Large intestine (tissue), 3 donors: ENCODE data around the gene ANKMY1. TPM values are rescaled to one million over a fixed set of nuclear protein-coding genes. Genes with fewer than 3 reads are reported as not detected.
A peak's percentile ranks its signal among the peaks of the same experiment; 100 is the strongest.

Source experiments
- DNase-seq, 2 donors: peaks; one replicate each; pipeline versions ENCODE4 v3.0.0 to v3.0.0-alpha.2; 2013
- H3K27ac ChIP-seq: one replicate; pipeline ENCODE4 v1.5.1; 2013; ENCODE audit warnings: low read length
- H3K27me3 ChIP-seq: 2 replicates; pipeline ENCODE4 v1.6.1; 2013; ENCODE audit warnings: low read length; ENCODE audit not compliant: control insufficient read depth, insufficient read depth
- H3K36me3 ChIP-seq: 2 replicates; pipeline ENCODE4 v1.6.1; 2013; ENCODE audit warnings: low read length; ENCODE audit not compliant: control insufficient read depth, insufficient read depth
- H3K4me1 ChIP-seq: one replicate; pipeline ENCODE4 v1.6.1; 2013; ENCODE audit warnings: low read length; ENCODE audit not compliant: control insufficient read depth, insufficient read depth
- H3K4me3 ChIP-seq: one replicate; pipeline ENCODE4 v1.5.1; 2013; ENCODE audit warnings: low read length
- H3K9me3 ChIP-seq: one replicate; pipeline ENCODE4 v1.6.1; 2013; ENCODE audit warnings: mild to moderate bottlenecking, low read depth, low read length, moderate library complexity; ENCODE audit not compliant: control insufficient read depth
- WGBS: methylation state at CpG from one replicate; pipeline ENCODE4 v1.1.5; 2013; ENCODE audit warnings: low lambda C conversion rate; ENCODE audit not compliant: insufficient coverage; 5-methylcytosine and 5-hydroxymethylcytosine counted together
- polyA plus RNA-seq: library from polyadenylated mRNA; unstranded; fragments of 120-200 nt; gene quantifications from one replicate; pipeline ENCODE4 v1.2.1, GENCODE V29; 2013

Gene ANKMY1
- polyA plus RNA-seq, 1 donor, result 14.0 TPM

- Histone ChIP-seq H3K36me3 (peaks cover 18% of the 10 kb centered on the region), H3K9me3 (peaks cover 17% of the 10 kb centered on the region), H3K27ac (no peak overlapping the region), H3K4me1 (no peaks in the 10 kb centered on the region), H3K27me3 (peaks cover 15% of the 10 kb centered on the region), H3K4me3 (no peak overlapping the region)
- WGBS, result 31% methylated on average over 5 of the region's 25 CpGs
- DNase-seq, result no peak
These were observed 38.2 kb downstream of the ANKMY1 start for GRCh38 chr2:240519396-240520129.

DNA sequence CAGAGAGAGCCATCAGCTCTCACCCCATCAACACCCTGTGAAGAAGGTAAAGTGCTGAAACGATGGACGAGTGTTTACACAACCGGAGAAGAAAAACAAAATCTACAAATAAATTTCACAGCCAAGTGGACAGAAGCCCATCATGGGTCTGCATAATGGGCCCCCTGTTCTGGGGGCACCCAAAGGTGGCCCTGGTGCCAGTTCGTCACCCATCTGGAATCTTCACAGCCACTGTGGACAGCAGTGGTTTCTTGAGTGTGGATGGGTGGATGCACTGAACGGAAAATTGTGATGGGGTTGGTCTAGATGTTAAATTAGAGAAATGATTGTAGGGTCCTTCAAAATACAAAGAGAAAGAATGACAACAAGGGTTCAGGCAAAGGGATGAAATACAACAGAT is 38.8 kb downstream of the ANKMY1 start:
- no peaks in the 10 kb centered on the region for H3K4me1 ChIP-seq
- 93% methylated on average over 3 of the region's 5 CpGs for WGBS
- peaks cover 15% of the 10 kb centered on the region for H3K9me3 ChIP-seq
- H3K4me3 ChIP-seq, result no peak overlapping the region
- peaks cover 13% of the 10 kb centered on the region for H3K36me3 ChIP-seq
- H3K27ac ChIP-seq, result no peak overlapping the region
- H3K27me3 ChIP-seq, result peaks cover 15% of the 10 kb centered on the region
- no peak for DNase-seq

DNA sequence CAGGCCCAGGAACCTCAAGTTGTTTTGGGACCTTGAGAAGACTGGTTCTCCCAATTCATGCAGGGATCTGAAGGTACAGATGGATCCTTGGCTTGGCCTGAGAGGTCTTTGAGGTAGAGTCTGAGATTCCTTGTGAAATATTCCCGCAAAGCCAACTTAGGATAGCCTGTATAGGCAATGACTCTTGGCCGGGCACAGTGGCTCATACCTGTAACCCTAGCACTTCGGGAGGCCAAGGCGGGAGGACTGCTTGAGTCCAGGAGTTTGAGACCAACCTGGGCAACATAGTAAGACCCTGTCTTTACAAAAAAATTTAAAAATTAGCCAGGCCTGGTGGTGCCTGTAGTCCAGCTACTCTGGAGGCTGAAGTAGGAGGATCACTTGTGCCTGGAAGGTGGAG is 40.4 kb downstream of the ANKMY1 start:
- no peak for DNase-seq

GRCh38 chr2:240514631-240515030 is 43.2 kb downstream of the ANKMY1 start:
- no peak overlapping the region for H3K27ac ChIP-seq
- peaks cover 5% of the 10 kb centered on the region for H3K27me3 ChIP-seq
- H3K4me3 ChIP-seq, result no peak overlapping the region
- peaks cover 7% of the 10 kb centered on the region for H3K36me3 ChIP-seq
- no CpG with 5 or more reads among the region's 2 CpGs for WGBS
- no peaks in the 10 kb centered on the region for H3K9me3 ChIP-seq
- no peaks in the 10 kb centered on the region for H3K4me1 ChIP-seq
- no peak for DNase-seq

More for the DNA sequence above, 40.4 kb downstream of the ANKMY1 start:
- no peak overlapping the region for H3K27ac ChIP-seq
- no peak overlapping the region for H3K4me3 ChIP-seq
- no peaks in the 10 kb centered on the region for H3K4me1 ChIP-seq
- peaks cover 5% of the 10 kb centered on the region for H3K9me3 ChIP-seq
- H3K36me3 ChIP-seq, result peaks cover under 1% of the 10 kb centered on the region
- H3K27me3 ChIP-seq, result peaks cover 15% of the 10 kb centered on the region
- no CpG with 5 or more reads among the region's 4 CpGs for WGBS

- no CpG with 5 or more reads among the region's 13 CpGs for WGBS
- no peak overlapping the region for H3K4me3 ChIP-seq
These were observed 44.1 kb downstream of the ANKMY1 start for GRCh38 chr2:240513549-240514287.

GRCh38 chr2:240512666-240513535 is 44.9 kb downstream of the ANKMY1 start:
- no CpG with 5 or more reads among the region's 21 CpGs for WGBS
- DNase-seq, result no peak
- Histone ChIP-seq H3K27ac (no peak overlapping the region), H3K27me3 (no peaks in the 10 kb centered on the region), H3K9me3 (no peaks in the 10 kb centered on the region), H3K4me3 (no peak overlapping the region), H3K4me1 (no peaks in the 10 kb centered on the region), H3K36me3 (peaks cover 7% of the 10 kb centered on the region)

More at GRCh38 chr2:240513549-240514287, 44.1 kb downstream of the ANKMY1 start:
- peak; percentile 62 to 69 for DNase-seq
- H3K27me3 ChIP-seq, result no peaks in the 10 kb centered on the region
- no peaks in the 10 kb centered on the region for H3K4me1 ChIP-seq
- H3K9me3 ChIP-seq, result no peaks in the 10 kb centered on the region
- peaks cover 7% of the 10 kb centered on the region for H3K36me3 ChIP-seq
- no peak overlapping the region for H3K27ac ChIP-seq

DNA sequence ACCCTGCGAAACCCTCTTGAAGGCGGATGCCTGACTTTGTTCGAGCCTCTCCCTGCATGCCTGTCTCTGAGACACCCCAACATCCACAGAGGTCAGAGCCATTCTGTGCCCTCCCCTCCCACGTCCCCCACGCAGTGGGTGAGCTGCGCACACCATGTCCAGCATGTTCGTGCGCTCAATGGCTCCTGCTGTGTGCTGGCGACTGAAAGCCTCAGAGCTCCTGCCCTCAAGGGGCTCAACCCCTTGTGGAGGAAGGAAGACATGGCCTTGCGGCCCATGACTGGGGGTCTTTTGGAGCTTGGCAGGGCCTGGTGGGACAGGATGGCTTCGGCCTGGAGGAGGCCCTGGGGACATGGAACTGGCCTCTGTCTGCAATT is 45.7 kb downstream of the ANKMY1 start:
- peaks cover 7% of the 10 kb centered on the region for H3K36me3 ChIP-seq
- no peaks in the 10 kb centered on the region for H3K27me3 ChIP-seq
- DNase-seq, result no peak
- no peak overlapping the region for H3K4me3 ChIP-seq
- no peak overlapping the region for H3K27ac ChIP-seq
- no CpG with 5 or more reads among the region's 11 CpGs for WGBS
- no peaks in the 10 kb centered on the region for H3K4me1 ChIP-seq
- no peaks in the 10 kb centered on the region for H3K9me3 ChIP-seq

DNA sequence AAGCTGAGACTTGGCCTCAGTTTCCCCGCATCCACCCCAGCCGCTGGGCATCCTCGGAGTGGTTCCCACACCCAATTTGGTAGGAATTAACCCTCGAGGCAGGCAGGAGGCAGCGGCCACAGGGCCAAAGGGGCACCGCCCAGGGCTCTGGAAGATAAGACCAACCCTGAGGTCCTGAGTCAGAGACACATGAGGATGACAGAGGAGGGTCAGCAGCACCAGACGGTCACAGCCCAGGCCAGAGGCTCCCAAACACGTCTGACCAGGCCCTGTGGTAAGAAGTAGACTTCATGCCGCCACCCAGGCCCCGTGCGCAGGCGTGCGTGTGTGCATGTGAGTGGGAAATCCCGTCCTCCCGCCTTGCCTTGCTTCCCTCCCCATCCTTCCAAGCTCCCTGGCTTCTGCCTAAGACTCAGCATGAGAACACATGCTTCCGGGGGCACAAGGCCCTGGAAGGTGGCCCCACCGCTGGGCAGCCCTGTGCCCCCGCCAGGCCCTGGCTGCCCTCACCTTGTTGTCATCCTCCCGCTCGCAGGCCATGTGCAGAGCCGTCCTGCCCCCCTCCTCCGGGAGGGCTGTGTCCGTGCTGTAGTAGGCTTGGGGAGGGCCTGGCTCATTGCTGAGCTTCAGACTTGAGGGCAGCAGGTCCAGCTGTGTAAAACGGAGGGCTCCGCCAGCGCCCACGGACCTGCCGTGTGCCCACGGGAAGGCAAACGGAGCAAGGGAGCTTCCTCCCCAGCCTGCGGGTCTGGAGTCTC is 46.3 kb downstream of the ANKMY1 start:
- H3K9me3 ChIP-seq, result no peaks in the 10 kb centered on the region
- H3K27me3 ChIP-seq, result no peaks in the 10 kb centered on the region
- H3K27ac ChIP-seq, result no peak overlapping the region
- H3K36me3 ChIP-seq, result peaks cover 7% of the 10 kb centered on the region
- WGBS, result 100% methylated on average over 6 of the region's 31 CpGs
- no peaks in the 10 kb centered on the region for H3K4me1 ChIP-seq
- H3K4me3 ChIP-seq, result no peak overlapping the region
- DNase-seq, result no peak

DNA sequence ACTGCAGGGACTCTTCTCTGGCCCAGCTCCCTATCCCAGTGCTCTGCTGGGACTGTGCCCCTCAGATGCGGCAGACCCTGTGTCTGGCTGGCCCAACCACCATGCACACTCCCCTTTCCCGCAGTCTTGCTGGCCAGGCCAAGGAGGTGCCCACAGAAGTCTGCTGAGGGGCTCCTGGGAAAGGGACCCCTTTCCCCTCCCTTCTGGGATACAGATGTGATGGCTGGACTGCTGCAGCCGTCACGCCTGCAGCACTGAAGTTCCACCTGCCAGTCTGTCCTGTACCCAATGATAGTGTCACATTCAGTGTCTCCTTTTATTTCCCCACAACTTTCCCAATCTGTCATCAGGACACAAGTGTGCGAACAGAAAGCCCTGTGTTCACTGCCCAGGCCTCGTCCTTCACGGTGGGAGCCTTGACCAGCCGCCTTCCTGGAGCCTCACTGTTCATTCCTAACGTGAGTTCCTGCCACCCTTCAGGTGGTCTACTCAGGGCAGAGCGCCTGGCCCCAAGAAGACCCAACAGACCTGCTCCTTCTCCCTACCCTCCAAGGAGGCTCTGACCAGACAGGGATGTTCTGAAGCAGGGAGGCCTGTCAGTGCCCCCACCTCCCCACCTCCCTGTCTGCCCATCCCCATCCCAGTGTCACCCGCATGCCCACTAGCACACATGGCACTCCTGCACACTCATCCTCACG is 47.1 kb downstream of the ANKMY1 start:
- WGBS, result no CpG with 5 or more reads among the region's 12 CpGs
- no peak overlapping the region for H3K4me3 ChIP-seq
- H3K4me1 ChIP-seq, result no peaks in the 10 kb centered on the region
- DNase-seq, result no peak
- no peaks in the 10 kb centered on the region for H3K27me3 ChIP-seq
- H3K36me3 ChIP-seq, result peaks cover 7% of the 10 kb centered on the region
- H3K9me3 ChIP-seq, result no peaks in the 10 kb centered on the region
- no peak overlapping the region for H3K27ac ChIP-seq
